Right atrium auricular region (tissue), 2 donors: ENCODE measurements around the gene TMEM128. TPM values are rescaled to one million over a fixed set of nuclear protein-coding genes. Genes with fewer than 3 reads are reported as not detected.

Source experiments
- DNase-seq: peaks from one replicate; pipeline ENCODE4 v3.0.0-alpha.2; 2019; ENCODE audit warnings: low spot score
- H3K27ac ChIP-seq, 2 donors: fragments of 200-600 bp; sonication (generic); 1 replicate in 1 of 2; 2 replicates in 1 of 2; pipeline ENCODE4 v1.5.1; 2016 to 2019
- H3K27me3 ChIP-seq, 2 donors: fragments of 200-600 bp; sonication (generic); one replicate each; pipeline versions ENCODE4 v1.5.1 to v1.6.0; 2017 to 2019
- H3K36me3 ChIP-seq: fragments of 200-600 bp; sonication (generic); one replicate; pipeline ENCODE4 v1.5.1; 2016
- H3K4me1 ChIP-seq, 2 donors: fragments of 200-600 bp; sonication (generic); one replicate each; pipeline versions ENCODE4 v1.5.1 to v1.6.0; 2017 to 2019
- H3K4me3 ChIP-seq, 2 donors: fragments of 200-600 bp; sonication (generic); 1 replicate in 1 of 2; 2 replicates in 1 of 2; pipeline ENCODE4 v1.5.1; 2017 to 2019; ENCODE audit warnings: mild to moderate bottlenecking in 1 of 2, moderate library complexity in 1 of 2
- H3K9me3 ChIP-seq, 2 donors: fragments of 200-600 bp; sonication (generic); one replicate each; pipeline ENCODE4 v1.5.1; 2019
- total RNA-seq, 2 donors: library from RNA; depleted of rRNA; stranded (reverse); fragments of >200 nt; gene quantifications; one replicate each; pipeline ENCODE4 v1.1.0, GENCODE V29; 2016
- TF ChIP-seq, protein P1 (sequence below), 2 donors: fragments of 200-600 bp; sonication (generic); IDR thresholded peaks; one replicate each; pipeline ENCODE4 v1.5.1; 2019; ENCODE audit warnings: antibody characterized with exemption in 2 of 2

Gene TMEM128
- total RNA-seq, 2 donors from 2014 or later, result 14.5 to 14.9 TPM

GRCh38 chr4:4289055-4289454, 41.0 kb upstream of the TMEM128 start:
- H3K27me3 ChIP-seq, result no peaks in the 10 kb centered on the region
- H3K36me3 ChIP-seq, result no peaks in the 10 kb centered on the region
- peak; percentile 32 for DNase-seq
- no peaks in the 10 kb centered on the region for H3K9me3 ChIP-seq
- peak overlapping the region; percentile 74 to 98 for H3K4me3 ChIP-seq
- peaks cover 0 to 49% of the 10 kb centered on the region in 2 donors for H3K4me1 ChIP-seq
- TF ChIP-seq, protein P1, sequence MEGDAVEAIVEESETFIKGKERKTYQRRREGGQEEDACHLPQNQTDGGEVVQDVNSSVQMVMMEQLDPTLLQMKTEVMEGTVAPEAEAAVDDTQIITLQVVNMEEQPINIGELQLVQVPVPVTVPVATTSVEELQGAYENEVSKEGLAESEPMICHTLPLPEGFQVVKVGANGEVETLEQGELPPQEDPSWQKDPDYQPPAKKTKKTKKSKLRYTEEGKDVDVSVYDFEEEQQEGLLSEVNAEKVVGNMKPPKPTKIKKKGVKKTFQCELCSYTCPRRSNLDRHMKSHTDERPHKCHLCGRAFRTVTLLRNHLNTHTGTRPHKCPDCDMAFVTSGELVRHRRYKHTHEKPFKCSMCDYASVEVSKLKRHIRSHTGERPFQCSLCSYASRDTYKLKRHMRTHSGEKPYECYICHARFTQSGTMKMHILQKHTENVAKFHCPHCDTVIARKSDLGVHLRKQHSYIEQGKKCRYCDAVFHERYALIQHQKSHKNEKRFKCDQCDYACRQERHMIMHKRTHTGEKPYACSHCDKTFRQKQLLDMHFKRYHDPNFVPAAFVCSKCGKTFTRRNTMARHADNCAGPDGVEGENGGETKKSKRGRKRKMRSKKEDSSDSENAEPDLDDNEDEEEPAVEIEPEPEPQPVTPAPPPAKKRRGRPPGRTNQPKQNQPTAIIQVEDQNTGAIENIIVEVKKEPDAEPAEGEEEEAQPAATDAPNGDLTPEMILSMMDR (IDR thresholded peaks at IDR 0.05), result no peak
- peak overlapping the region in 1 of 2 donors; percentile 86 for H3K27ac ChIP-seq

GRCh38 chr4:4288098-4288497, 40.1 kb upstream of the TMEM128 start:
- H3K36me3 ChIP-seq, result peaks cover 2% of the 10 kb centered on the region
- H3K9me3 ChIP-seq, result no peaks in the 10 kb centered on the region
- peaks cover 0 to 49% of the 10 kb centered on the region in 2 donors for H3K4me1 ChIP-seq
- no peak for DNase-seq
- H3K4me3 ChIP-seq, result no peak overlapping the region
- no peak overlapping the region for H3K27ac ChIP-seq
- TF ChIP-seq, protein P1 (IDR thresholded peaks at IDR 0.05), result no peak
- no peaks in the 10 kb centered on the region for H3K27me3 ChIP-seq

DNA sequence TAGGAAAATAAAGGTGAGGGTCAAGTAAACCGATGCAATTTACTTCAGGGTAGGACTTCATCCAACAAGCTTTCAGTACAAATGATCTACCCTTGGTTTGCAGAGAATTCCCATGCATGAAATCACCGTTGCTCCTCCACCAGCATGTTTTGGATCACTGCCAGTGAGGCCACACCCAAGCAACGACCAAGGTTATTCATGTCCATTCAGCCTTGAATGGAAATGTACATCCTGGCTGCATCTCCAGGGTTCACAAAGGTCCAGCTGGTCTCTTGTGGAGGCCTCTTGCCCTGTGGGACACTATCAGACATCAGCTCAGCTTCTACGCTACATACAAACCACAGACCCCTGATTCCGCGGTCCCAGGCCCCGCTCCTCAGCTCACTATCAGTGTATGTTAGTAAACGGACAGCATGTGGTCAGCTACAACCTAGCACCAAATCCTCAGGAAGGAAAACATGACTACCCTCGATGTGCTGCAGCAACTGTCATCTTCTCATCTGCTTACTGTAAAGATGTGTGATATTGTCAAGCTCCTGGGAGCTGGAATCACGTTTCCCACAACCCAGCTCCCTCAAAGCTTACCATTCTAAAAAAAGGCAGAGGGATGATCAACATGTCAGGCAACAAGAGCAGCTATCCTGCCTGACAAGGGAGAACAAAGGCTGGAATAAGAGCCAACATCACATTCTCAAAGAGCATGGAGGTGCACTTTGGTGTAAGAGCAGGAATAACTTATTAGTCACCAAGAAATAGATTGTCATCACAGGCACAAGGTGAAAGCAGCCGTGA, 37.0 kb upstream of the TMEM128 start:
- Histone ChIP-seq H3K4me1 (peaks cover 0 to 33% of the 10 kb centered on the region in 2 donors), H3K27me3 (no peaks in the 10 kb centered on the region), H3K27ac (peak overlapping the region; percentile 61 to 69), H3K4me3 (no peak overlapping the region), H3K36me3 (peaks cover 23% of the 10 kb centered on the region), H3K9me3 (no peaks in the 10 kb centered on the region)
- TF ChIP-seq, protein P1 (IDR thresholded peaks at IDR 0.05), result no peak
- DNase-seq, result no peak

DNA sequence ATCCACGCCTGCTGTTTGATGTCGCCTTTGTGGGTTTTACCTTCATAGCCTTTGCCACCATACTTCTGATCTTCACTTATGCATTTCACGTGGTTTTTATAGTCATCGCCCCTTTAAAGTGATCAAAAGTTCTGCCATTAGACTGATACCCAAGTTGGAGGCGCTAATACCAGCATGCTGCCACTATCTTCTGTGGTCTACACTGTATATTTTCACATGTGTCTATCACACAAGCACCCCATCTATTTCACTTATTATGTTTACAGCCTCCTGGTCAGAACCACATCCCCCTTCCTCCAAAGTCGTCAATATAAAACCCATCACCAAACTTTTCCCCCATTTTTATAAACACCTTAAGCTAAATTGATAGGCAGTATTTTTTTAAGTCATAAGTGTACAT, 33.8 kb upstream of the TMEM128 start:
- TF ChIP-seq, protein P1 (IDR thresholded peaks at IDR 0.05), result no peak
- peaks cover 40% of the 10 kb centered on the region for H3K36me3 ChIP-seq
- DNase-seq, result no peak

DNA sequence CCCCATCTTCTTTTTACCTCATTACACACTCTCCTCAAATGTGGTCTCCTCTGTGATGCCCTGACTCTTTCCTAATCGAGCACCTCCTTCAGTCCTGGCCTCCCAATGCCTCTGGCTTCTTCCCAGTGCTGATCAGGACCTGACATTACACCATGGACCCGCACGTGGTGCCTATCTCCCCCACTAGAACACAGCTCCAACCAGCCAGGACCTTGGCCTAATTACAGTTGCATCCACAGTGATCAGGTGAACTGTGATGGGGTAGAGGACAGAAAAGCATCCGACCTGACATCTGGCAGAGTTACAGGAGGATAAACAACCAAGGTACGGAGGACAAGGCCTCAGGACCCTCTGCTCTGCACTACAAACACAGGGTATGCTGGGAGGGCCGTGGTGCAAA, 29.5 kb upstream of the TMEM128 start:
- peaks cover 62% of the 10 kb centered on the region for H3K36me3 ChIP-seq
- no peaks in the 10 kb centered on the region for H3K9me3 ChIP-seq
- no peak for DNase-seq
- H3K4me3 ChIP-seq, result no peak overlapping the region
- H3K27ac ChIP-seq, result no peak overlapping the region
- H3K27me3 ChIP-seq, result no peaks in the 10 kb centered on the region
- no peaks in the 10 kb centered on the region for H3K4me1 ChIP-seq
- TF ChIP-seq, protein P1 (IDR thresholded peaks at IDR 0.05), result no peak

More for the DNA sequence above, 33.8 kb upstream of the TMEM128 start:
- H3K27me3 ChIP-seq, result no peaks in the 10 kb centered on the region
- H3K9me3 ChIP-seq, result no peaks in the 10 kb centered on the region
- H3K27ac ChIP-seq, result no peak overlapping the region
- peaks cover 0 to 21% of the 10 kb centered on the region in 2 donors for H3K4me1 ChIP-seq
- no peak overlapping the region for H3K4me3 ChIP-seq
